ENCODE data around the gene BRCC3.

DNA sequence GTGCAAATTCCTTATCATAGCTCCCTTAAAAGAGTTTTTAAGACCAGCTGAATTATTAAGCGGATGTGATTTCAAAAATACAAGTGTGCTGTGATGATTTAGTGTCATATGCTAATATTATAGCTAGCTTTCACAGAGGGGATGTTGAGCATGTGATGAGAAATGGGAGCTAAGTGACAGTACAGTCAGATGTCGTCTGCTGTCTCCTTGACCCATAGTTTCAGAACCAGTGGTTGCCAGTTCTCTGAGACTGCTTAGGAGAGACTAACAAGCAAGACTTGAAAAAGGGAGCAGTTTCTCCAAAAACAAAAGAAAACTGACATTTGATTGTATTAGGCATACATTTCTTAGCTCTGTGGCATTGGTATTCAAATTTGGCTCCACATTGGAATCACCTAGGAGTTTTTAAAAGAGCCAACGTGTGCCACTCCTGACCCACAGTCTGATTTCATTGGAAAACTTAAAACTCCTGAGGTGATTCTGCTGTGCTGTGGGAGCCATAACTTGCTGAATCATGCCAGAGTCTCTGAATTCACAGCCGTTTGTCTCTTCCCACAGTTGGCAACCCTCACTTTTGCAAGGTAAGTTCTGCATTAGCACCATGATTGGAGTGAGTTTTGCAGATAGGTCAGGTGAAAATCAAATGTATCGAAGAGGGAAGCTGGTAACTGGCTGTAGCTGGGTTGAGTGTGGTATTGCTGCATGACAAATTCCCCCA, 24.3 kb upstream of the BRCC3 start:
- no peak for TF ChIP-seq EGR1 (IDR thresholded peaks at IDR 0.05; ENCODE audit: low read depth)
- TF ChIP-seq, protein P1, sequence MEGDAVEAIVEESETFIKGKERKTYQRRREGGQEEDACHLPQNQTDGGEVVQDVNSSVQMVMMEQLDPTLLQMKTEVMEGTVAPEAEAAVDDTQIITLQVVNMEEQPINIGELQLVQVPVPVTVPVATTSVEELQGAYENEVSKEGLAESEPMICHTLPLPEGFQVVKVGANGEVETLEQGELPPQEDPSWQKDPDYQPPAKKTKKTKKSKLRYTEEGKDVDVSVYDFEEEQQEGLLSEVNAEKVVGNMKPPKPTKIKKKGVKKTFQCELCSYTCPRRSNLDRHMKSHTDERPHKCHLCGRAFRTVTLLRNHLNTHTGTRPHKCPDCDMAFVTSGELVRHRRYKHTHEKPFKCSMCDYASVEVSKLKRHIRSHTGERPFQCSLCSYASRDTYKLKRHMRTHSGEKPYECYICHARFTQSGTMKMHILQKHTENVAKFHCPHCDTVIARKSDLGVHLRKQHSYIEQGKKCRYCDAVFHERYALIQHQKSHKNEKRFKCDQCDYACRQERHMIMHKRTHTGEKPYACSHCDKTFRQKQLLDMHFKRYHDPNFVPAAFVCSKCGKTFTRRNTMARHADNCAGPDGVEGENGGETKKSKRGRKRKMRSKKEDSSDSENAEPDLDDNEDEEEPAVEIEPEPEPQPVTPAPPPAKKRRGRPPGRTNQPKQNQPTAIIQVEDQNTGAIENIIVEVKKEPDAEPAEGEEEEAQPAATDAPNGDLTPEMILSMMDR (IDR thresholded peaks at IDR 0.05 in 2 of 3, conservative IDR thresholded peaks at IDR 0.05 in 1 of 3; ENCODE audit: borderline replicate concordance in 1 of 3, insufficient read depth in 1 of 3, low read depth in 2 of 3, low read length in 2 of 3): no peak
- TF ChIP-seq EZH2 (IDR thresholded peaks at IDR 0.05): no peak
- TF ChIP-seq, protein P2, sequence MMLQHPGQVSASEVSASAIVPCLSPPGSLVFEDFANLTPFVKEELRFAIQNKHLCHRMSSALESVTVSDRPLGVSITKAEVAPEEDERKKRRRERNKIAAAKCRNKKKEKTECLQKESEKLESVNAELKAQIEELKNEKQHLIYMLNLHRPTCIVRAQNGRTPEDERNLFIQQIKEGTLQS (IDR thresholded peaks at IDR 0.05): no peak
- no peak for TF ChIP-seq SRF (IDR thresholded peaks at IDR 0.05; ENCODE audit: low read depth)
- TF ChIP-seq JUND (IDR thresholded peaks at IDR 0.05): no peak
- TF ChIP-seq ZFX (IDR thresholded peaks at IDR 0.05): no peak
